ENCODE measurements around the gene SERPINB5. TPM values are rescaled to one million over a fixed set of nuclear protein-coding genes. Genes with fewer than 3 reads are reported as not detected.
"Not testable (repeated sequence)": the region's sequence is repeated elsewhere in the genome, so short reads cannot be mapped to it uniquely, and the experiment has no call there.

The SERPINB5 gene
- not detected for total RNA-seq
- long read RNA-seq = 0 reads

DNA sequence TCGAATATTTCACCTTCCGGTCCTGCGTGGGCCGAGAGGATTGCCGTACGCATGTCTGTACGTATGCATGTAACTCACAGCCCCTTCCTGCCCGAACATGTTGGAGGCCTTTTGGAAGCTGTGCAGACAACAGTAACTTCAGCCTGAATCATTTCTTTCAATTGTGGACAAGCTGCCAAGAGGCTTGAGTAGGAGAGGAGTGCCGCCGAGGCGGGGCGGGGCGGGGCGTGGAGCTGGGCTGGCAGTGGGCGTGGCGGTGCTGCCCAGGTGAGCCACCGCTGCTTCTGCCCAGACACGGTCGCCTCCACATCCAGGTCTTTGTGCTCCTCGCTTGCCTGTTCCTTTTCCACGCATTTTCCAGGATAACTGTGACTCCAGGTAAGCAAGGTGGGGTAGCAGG, at the start of gene SERPINB5:
TSS of gene SERPINB5 (plus strand) at position 291 of the 400 bp plus-strand sequence. CDS start 7,471 bp downstream, outside the sequence.
- intact Hi-C loops (cut with DNase I) = no loop called here
- DNase-seq = no peak
- no peak for ATAC-seq (ENCODE audit: poor library complexity)

- DNase-seq = no peak
- no peak for ATAC-seq (ENCODE audit: poor library complexity)
- intact Hi-C loops (cut with DNase I) = no loop called here
Measured at GRCh38 chr18:63427558-63427957, 49.2 kb upstream of the SERPINB5 start.

DNA sequence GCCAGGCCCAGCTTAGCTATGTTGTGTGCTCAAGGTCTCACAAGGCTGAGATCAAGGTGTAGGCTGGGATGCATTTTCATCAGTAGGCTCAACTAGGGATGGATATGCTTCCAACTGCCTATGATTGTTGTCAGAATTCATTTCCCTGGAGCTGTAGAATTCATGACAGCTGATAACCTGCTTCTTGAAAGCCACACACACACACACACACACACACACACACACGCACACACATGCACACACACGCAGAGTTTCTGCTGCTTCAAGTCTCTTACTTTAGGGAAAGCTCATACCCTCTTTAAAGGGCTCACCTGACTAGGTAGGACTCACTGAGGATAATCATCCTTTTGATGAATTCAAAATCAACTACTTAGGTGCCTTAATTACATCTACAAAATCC, 46.2 kb upstream of the SERPINB5 start:
- ATAC-seq (ENCODE audit: poor library complexity) = no peak
- no peak for DNase-seq
- intact Hi-C loops (cut with DNase I) = loop anchor here (10.0 kb wide), 1 partner anchor 306 kb away; no protein-coding TSS in a partner anchor

DNA sequence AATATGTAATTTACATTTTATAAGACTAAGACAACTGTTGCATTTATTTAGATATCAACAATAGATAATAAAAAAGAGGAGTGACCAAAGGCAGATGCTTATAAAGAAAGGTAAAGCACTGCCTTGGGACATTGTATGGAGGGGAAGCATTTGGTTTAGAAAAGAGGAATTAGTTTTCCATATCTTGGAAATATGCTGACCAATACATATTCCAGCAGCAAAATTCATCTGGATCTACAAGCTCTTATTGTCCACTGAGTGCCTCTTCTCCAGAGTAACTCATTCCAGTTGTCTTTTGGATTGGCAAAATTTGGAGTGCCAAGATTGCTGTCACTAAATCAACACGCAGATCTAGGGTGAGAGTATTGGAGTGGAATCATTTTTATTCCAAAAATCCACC, 45.6 kb upstream of the SERPINB5 start:
- intact Hi-C loops (cut with DNase I) = loop anchor here (10.0 kb wide), 1 partner anchor 306 kb away; no protein-coding TSS in a partner anchor
- no peak for ATAC-seq (ENCODE audit: poor library complexity)
- DNase-seq = no peak

GRCh38 chr18:63433334-63433866, 43.4 kb upstream of the SERPINB5 start:
- DNase-seq = no peak
- intact Hi-C loops (cut with DNase I) = loop anchor here (10.0 kb wide), 1 partner anchor 309 kb away; no protein-coding TSS in a partner anchor

GRCh38 chr18:63438181-63438580, 38.6 kb upstream of the SERPINB5 start:
- intact Hi-C loops (cut with DNase I) = loop anchor here (2.0 to 10.0 kb wide), 3 partner anchors 93 to 426 kb away; no protein-coding TSS in a partner anchor
- ATAC-seq (ENCODE audit: poor library complexity) (no peak), DNase-seq (no peak)

More at GRCh38 chr18:63433334-63433866, 43.4 kb upstream of the SERPINB5 start:
- ATAC-seq (ENCODE audit: poor library complexity) = peak; percentile 83

DNA sequence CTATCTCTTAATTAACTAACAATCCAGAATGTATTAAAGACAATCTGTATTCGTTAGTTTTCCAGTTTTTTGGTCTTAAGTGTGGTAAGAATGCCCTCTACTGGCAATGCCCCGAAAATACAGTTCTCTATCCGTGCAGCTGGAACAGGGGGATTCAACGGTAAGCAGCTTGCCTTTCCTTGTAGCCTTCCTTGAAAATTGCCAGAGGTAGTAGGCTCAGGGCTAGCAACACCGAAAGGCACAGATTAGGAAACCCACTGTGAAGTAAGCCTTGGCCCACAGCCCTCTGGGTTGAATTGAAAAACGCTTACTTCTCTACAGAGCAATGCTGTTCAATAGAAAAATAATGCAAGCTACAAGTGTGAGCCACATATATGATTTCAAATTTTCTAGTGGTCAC, 37.4 kb upstream of the SERPINB5 start:
- peak; percentile 79 for ATAC-seq (ENCODE audit: poor library complexity)
- no peak for DNase-seq
- intact Hi-C loops (cut with DNase I) = loop anchor here (2.0 to 10.0 kb wide), 3 partner anchors 95 to 427 kb away; no protein-coding TSS in a partner anchor

DNA sequence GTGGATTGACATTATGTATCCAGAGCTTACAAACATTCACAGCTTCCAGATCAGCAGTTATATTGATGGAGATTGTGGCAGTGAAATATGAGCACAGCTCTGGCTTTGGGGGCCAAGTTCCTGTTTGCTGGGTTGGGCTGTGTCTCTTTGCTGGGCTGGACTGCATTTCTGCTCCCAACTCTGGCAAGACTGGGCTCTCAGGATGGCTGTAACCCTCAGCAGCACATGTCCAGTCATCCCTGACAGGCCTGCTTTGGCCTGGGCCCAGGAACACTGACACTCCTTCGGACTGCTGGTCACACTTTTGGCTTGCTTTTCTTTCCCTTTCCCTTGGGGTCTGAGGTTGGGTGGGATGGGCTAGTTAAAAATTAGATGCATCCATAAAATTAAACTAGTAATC, 36.5 kb upstream of the SERPINB5 start:
- ATAC-seq (ENCODE audit: poor library complexity) (peak; percentile 38), DNase-seq (peak; percentile 76)
- intact Hi-C loops (cut with DNase I) = no loop called here

DNA sequence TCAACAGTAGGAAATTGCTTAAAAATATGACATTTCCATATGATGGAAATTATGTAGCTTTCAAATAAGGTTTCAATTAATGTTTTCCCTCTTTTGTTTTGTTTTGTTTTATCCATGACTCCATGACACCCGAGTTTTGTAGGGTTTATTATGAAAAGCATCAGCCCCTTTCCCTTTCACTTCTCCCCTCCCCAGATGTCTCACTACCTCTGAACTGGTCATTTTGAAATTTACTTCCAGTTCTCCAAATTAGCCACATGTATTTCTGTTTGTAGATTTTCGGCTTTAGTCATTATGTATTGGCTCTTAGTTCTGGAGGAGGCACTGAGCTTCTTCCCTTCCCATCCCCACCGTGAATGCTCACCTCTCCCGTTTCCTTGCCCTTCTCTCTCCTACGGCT, 35.9 kb upstream of the SERPINB5 start:
- no peak for ATAC-seq (ENCODE audit: poor library complexity)
- intact Hi-C loops (cut with DNase I) = no loop called here
- DNase-seq = no peak

- intact Hi-C loops (cut with DNase I) = no loop called here
- no peak for ATAC-seq (ENCODE audit: poor library complexity)
- DNase-seq = no peak
Measured at GRCh38 chr18:63443829-63444228, 32.9 kb upstream of the SERPINB5 start.

- intact Hi-C loops (cut with DNase I) = no loop called here
- ATAC-seq (ENCODE audit: poor library complexity) = peak; percentile 84
- no peak for DNase-seq
Measured at GRCh38 chr18:63444580-63444979, 32.2 kb upstream of the SERPINB5 start.

DNA sequence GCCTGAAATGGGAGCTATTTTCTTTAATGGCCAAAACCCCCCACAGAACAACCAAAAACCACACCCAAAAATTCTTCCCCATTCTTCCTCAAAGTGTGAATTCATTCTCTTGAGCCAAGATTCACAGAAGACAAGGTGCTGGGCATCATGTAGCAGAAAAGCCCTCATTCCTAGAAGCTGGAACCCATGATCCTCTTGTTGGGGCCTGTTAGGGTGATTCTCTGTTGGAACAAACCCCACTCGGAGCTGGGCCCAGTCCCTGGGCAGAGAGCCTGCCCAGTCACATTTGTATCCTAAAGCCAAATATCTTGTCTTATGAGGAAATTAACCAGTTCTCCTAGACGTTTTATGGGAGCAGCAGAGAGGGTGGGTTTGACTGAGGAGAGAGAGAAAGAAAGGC, 31.7 kb upstream of the SERPINB5 start:
- DNase-seq (no peak), ATAC-seq (ENCODE audit: poor library complexity) (peak; percentile 11)
- intact Hi-C loops (cut with DNase I) = no loop called here

GRCh38 chr18:63446266-63446665, 30.5 kb upstream of the SERPINB5 start:
- DNase-seq (no peak), ATAC-seq (ENCODE audit: poor library complexity) (no peak)
- intact Hi-C loops (cut with DNase I) = no loop called here

GRCh38 chr18:63447066-63447465, 29.7 kb upstream of the SERPINB5 start:
- DNase-seq (no peak), ATAC-seq (ENCODE audit: poor library complexity) (no peak)
- intact Hi-C loops (cut with DNase I) = no loop called here

DNA sequence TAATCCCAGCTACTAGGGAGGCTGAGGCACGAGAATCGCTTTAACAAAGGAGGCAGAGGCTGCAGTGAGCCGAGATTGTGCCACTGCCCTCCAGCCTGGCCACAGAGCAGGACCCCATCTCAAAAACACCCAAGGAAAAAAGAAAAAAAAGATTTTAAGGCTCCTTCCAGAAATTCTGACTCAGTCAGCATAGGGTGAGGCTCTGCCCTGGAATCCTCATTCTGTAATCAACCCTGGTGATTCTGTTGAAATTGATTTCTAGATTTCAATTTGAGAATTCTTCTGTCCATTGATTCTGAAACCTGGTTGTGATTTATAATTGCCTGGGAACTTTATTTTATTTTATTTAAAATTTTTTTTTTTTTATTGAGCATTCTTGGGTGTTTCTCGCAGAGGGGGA, 27.3 kb upstream of the SERPINB5 start:
- no peak for ATAC-seq (ENCODE audit: poor library complexity)
- intact Hi-C loops (cut with DNase I) = no loop called here

DNA sequence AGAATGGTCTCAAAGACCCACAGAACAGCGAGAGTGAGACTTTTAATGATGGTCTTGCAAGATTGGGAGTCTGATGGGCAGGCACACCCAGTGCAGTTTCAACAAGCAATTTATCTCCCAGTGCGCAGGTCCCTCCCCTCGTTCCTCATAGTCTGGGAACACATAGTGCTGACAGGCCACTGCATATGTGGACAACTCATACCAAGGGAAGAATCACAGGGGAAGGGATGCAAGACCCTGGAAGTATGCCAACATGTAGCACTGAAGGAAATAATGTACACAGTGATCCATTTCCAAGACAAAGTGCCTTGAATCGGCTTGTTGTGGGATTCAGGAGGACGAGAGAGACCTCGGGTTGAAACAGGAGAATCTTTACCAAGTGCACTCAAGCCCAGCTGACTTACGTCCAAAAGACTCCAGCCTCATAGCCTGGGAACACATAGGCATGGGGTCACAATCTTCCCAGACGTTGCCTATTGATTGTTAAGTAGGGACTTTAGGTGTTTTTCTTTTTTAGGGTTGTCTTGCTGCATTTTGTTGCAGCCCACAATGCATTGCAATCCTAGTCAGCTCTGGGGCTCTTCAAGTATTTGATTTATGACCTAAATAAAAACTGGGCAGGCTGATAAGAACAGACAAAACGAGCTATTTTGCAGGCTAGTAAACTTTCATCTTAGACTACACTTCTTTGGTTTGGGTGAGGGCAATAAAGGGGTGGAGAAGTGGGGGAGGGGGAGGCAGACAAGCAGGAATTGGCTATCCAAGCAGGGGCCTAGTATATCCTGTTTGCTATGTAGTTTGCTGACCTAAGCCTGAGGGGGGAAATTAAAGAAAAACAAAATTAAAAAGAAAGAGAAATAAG, 24.7 kb upstream of the SERPINB5 start:
- no peak for DNase-seq
- intact Hi-C loops (cut with DNase I) = no loop called here
- ATAC-seq (ENCODE audit: poor library complexity) = peak; percentile 70

More for the DNA sequence above, 27.3 kb upstream of the SERPINB5 start:
- no peak for DNase-seq

DNA sequence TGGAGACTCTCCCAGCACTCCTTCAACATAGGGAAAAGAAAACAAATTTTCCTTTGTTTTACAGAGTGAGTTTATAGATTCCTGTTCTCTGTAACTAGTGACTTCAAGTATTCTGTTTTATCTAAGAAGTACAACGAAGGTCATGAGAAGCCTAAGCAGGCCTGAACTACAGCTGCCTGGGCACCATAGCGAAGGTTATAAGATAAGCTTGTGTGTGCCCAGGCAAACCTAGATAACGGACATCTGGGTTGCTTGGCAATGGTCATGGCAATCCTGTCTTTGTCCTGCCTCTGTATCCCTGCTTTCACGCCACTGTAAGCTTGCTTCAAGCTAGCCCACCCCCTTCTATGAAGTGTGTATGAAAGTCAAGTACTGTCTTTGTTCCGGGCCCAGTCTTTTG, 24.0 kb upstream of the SERPINB5 start:
- ATAC-seq (ENCODE audit: poor library complexity); intact Hi-C loops (cut with DNase I); DNase-seq: not testable (repeated sequence)

GRCh38 chr18:63454497-63454896, 22.3 kb upstream of the SERPINB5 start:
- DNase-seq = no peak
- ATAC-seq (ENCODE audit: poor library complexity) = no peak
- intact Hi-C loops (cut with DNase I) = no loop called here

DNA sequence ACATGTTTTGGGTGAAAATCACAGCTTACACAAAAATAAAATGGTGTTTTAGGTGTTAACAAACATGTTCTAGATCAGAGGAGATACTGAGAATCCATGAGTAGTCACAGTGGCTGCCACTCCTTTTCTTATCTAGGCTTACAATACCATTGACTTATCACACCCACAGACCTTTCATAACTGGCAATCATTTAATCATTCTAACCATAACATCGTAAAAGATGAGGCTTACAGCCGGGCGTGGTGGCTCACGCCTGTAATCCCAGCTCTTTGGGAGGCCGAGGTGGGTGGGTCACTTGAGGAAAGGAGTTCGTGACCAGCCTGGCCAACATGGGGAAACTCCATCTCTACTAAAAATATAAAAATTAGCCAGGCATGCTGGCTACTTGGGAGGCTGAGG, 18.8 kb upstream of the SERPINB5 start:
- no peak for DNase-seq
- intact Hi-C loops (cut with DNase I) = no loop called here
- no peak for ATAC-seq (ENCODE audit: poor library complexity)

DNA sequence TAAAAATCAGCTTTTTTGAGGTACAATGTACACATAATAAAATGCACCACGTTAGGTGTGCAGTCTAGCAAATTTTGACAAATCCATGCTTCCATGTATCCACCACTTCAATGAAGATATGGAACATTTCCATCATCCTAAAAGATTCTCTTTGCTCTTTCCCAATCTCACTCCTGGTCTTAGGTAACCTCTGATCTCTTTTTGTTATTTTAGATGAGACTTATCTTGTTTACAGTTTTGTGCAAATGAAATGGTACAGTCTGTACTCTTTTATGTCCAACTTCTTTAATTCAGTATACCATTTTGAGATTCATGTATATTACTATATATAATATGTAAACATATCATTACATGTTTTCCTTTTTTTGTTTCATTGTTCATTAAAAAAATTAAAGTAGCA, 16.3 kb upstream of the SERPINB5 start:
- DNase-seq (no peak), ATAC-seq (ENCODE audit: poor library complexity) (no peak)
- intact Hi-C loops (cut with DNase I) = no loop called here

All from Right ventricle myocardium superior (tissue), 1 donor.